ENCODE data around the gene STK25. TPM values are rescaled to one million over a fixed set of nuclear protein-coding genes. Genes with fewer than 3 reads are reported as not detected.

STK25 gene
- total and polyA plus RNA-seq, 10 of the 15 experiments (the other 5 are each of a cell fraction or from before 2014, with no cell fraction given), result 6.0 to 154 (median 89.3) TPM

DNA sequence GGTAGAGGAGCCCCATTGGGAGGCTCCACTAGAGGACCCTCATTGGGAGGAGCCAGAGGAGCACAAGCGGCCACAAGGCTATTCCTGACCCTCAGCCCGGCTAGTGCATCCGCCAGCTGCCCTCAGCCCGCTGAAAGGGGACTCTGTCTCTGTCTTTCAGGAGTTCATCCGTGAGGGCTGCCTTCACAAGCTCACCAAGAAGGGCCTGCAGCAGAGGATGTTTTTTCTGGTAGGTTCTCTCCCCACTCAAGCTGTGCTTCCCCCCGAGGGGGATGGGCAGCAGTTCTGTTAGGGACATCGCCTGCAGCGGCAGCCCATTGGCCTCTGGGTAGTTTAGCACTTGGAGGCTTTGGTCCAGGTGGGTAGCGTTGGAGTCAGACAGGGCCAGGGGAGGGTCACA, 25.1 kb downstream of the STK25 start (continued):
- no peak for TF ChIP-seq CEBPZ (IDR thresholded peaks at IDR 0.05; ENCODE audit: low read depth, low read length)
- no peak for TF ChIP-seq NR2C2 (IDR thresholded peaks at IDR 0.05; ENCODE audit: borderline replicate concordance, control insufficient read depth, insufficient read length, low read depth)
- TF ChIP-seq, protein P1, sequence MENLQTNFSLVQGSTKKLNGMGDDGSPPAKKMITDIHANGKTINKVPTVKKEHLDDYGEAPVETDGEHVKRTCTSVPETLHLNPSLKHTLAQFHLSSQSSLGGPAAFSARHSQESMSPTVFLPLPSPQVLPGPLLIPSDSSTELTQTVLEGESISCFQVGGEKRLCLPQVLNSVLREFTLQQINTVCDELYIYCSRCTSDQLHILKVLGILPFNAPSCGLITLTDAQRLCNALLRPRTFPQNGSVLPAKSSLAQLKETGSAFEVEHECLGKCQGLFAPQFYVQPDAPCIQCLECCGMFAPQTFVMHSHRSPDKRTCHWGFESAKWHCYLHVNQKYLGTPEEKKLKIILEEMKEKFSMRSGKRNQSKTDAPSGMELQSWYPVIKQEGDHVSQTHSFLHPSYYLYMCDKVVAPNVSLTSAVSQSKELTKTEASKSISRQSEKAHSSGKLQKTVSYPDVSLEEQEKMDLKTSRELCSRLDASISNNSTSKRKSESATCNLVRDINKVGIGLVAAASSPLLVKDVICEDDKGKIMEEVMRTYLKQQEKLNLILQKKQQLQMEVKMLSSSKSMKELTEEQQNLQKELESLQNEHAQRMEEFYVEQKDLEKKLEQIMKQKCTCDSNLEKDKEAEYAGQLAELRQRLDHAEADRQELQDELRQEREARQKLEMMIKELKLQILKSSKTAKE (IDR thresholded peaks at IDR 0.05; ENCODE audit: low read depth, poor library complexity, severe bottlenecking), result no peak
- TF ChIP-seq BHLHE40 (IDR thresholded peaks at IDR 0.05; ENCODE audit: borderline replicate concordance in 1 of 2, low read depth in 2 of 2, low read length in 1 of 2), result no peak

DNA sequence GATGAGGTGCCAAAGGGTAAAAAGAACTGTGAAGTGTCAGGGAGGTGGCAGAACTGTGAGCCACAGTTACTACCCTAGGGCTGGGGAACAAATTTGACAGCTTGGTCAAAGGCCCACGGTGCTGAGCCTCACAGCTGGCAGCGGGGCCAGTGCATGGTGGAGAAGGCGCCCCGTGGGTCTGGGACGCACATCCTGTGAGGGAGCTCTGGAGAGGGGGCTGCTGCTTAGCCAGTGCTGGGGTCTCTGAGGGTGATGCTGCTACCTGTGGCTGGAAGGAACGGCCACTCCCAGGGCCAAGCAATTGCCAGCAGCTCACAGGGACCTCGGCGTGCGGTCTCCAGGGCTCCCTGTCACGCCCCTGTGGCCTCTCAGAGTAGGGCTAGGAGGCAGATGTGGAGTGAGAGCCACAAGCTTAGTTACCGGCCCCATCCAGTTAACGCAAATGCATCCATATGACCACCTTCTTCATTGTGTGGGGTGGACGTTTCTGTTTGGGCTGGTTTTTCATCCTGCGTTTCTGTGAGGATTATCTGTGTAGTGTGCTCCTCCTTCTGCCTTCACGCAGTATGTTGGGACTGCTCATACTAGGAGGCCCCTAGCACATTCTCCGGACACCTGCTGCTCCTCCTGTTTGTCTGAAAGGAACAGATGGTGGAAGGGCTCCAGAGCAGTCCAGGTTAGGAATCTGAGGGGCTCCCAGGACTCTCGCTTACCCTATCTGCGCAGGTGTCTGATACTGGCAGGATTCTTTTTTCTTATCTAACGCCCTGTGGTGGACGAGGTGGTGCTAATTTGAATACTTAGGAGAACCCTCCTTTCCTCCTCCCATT, 26.0 kb downstream of the STK25 start:
- no peak overlapping the region for H2AFZ ChIP-seq (ENCODE audit: control insufficient read depth, low read depth, low read length)
- no peak for DNase-seq (ENCODE audit: low read depth, low spot score)
- 76% methylated on average over 19 of the region's 20 CpGs for WGBS (ENCODE audit: insufficient coverage, insufficient replicate concordance, low lambda C conversion rate, missing lambda C conversion rate)
- ChIA-PET POLR2A (no interaction called here), RAD21 (ENCODE audit: unreplicated experiment) (no interaction called here), CTCF (no interaction called here), SMC1A (ENCODE audit: uncharacterized antibody, unreplicated experiment) (interaction anchor here (1.0 kb wide), 1 partner anchor 31 kb away, joined by 3 read pairs; no protein-coding TSS in a partner anchor)
- no peak overlapping the region for H3K4me3 ChIP-seq
- no TSS peak for BruUV-seq (replicated peaks)
- no peak overlapping the region for H3K9ac ChIP-seq (ENCODE audit: control insufficient read depth, insufficient read depth, low read length)
- H3K27ac ChIP-seq (ENCODE audit: control insufficient read depth, insufficient read depth), result no peak overlapping the region
- H3K27me3 ChIP-seq (replicated peaks in 1 of 2; ENCODE audit: control insufficient read depth in 2 of 2, insufficient read depth in 2 of 2, low read length in 1 of 2), result no peaks in the 10 kb centered on the region
- no peak for ATAC-seq
- in situ Hi-C loops (cut with MboI) (no loop called here), intact Hi-C loops (cut with micrococcal nuclease; ENCODE audit: unreplicated experiment) (no loop called here)
- H3K4me1 ChIP-seq (ENCODE audit: control insufficient read depth, insufficient read depth, low read length), result no peaks in the 10 kb centered on the region
- no peaks in the 10 kb centered on the region for H4K20me1 ChIP-seq (ENCODE audit: control insufficient read depth, insufficient read depth)
- no peak overlapping the region for H3K4me2 ChIP-seq (ENCODE audit: control insufficient read depth, insufficient read depth)
- no peak for FAIRE-seq
- no peaks in the 10 kb centered on the region for H3K79me2 ChIP-seq (ENCODE audit: control insufficient read depth, insufficient read depth, low read length)
- H3K9me3 ChIP-seq (replicated peaks; ENCODE audit: control insufficient read depth, insufficient read depth, low read length), result no peaks in the 10 kb centered on the region
- no peaks in the 10 kb centered on the region; a peak in 1 of 4 replicates for H3K36me3 ChIP-seq (ENCODE audit: control insufficient read depth in 2 of 2, insufficient read depth in 2 of 2, low read length in 1 of 2)
- no peak for TF ChIP-seq ASH2L (IDR thresholded peaks at IDR 0.05; ENCODE audit: borderline replicate concordance, low read depth)
- TF ChIP-seq SUPT20H (IDR thresholded peaks at IDR 0.05; ENCODE audit: borderline replicate concordance, control insufficient read depth, low read depth, low read length), result no peak
- no peak for TF ChIP-seq MAX (IDR thresholded peaks at IDR 0.05; ENCODE audit: low read depth, low read length)
- TF ChIP-seq MYB (IDR thresholded peaks at IDR 0.05; ENCODE audit: borderline replicate concordance, low read depth, low read length), result no peak
- TF ChIP-seq POU2F2 (IDR thresholded peaks at IDR 0.05; ENCODE audit: borderline replicate concordance, low read depth, low read length), result no peak
- TF ChIP-seq, protein P2, sequence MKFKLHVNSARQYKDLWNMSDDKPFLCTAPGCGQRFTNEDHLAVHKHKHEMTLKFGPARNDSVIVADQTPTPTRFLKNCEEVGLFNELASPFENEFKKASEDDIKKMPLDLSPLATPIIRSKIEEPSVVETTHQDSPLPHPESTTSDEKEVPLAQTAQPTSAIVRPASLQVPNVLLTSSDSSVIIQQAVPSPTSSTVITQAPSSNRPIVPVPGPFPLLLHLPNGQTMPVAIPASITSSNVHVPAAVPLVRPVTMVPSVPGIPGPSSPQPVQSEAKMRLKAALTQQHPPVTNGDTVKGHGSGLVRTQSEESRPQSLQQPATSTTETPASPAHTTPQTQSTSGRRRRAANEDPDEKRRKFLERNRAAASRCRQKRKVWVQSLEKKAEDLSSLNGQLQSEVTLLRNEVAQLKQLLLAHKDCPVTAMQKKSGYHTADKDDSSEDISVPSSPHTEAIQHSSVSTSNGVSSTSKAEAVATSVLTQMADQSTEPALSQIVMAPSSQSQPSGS (IDR thresholded peaks at IDR 0.05; ENCODE audit: low read length), result no peak
- TF ChIP-seq CREM (IDR thresholded peaks at IDR 0.05; ENCODE audit: low read depth), result no peak
- TF ChIP-seq POLR2AphosphoS5 (IDR thresholded peaks at IDR 0.05; ENCODE audit: low read length), result no peak
